Right ventricle myocardium inferior (tissue), 1 donor: ENCODE results near the gene CNBD2. TPM values are rescaled to one million over a fixed set of nuclear protein-coding genes. Genes with fewer than 3 reads are reported as not detected.
A peak's percentile ranks its signal among the peaks of the same experiment; 100 is the strongest.
"Not testable (repeated sequence)": the region's sequence is repeated elsewhere in the genome, so short reads cannot be mapped to it uniquely, and the experiment has no call there.

ENCODE experiments used
- ATAC-seq: fragments of 200-7000 bp; cut with Tn5 transposase; one replicate; pipeline ENCODE4 v1.9.1; 2020; ENCODE audit warnings: mild to moderate bottlenecking, moderate library complexity
- DNase-seq: peaks from one replicate; pipeline ENCODE4 v3.0.0; 2021; ENCODE audit errors: missing footprints
- intact Hi-C: fragments of 100-400 bp; cut with DNase I; formaldehyde crosslinking; loops from one replicate; pipeline ENCODE4 v1.11.0; 2022
- total RNA-seq: library from RNA; stranded (reverse); fragmentation: NEBNext Ultra II Directional; extraction: Animal tissue kit (Norgen Biotek cat#: 25700); gene quantifications from one replicate; pipeline ENCODE4 v1.2.1, GENCODE V29; 2021
- donor health status: DM: no; HTN: yes; CAD: no; lungs with severe emphysema.

Gene CNBD2
- total RNA-seq, 1 donor from 2014 or later = 3.5 TPM

- intact Hi-C loops = no loop called here
- ATAC-seq (no peak), DNase-seq (no peak)
Measured at GRCh38 chr20:36010825-36011224, 42.4 kb downstream of the CNBD2 start.

DNA sequence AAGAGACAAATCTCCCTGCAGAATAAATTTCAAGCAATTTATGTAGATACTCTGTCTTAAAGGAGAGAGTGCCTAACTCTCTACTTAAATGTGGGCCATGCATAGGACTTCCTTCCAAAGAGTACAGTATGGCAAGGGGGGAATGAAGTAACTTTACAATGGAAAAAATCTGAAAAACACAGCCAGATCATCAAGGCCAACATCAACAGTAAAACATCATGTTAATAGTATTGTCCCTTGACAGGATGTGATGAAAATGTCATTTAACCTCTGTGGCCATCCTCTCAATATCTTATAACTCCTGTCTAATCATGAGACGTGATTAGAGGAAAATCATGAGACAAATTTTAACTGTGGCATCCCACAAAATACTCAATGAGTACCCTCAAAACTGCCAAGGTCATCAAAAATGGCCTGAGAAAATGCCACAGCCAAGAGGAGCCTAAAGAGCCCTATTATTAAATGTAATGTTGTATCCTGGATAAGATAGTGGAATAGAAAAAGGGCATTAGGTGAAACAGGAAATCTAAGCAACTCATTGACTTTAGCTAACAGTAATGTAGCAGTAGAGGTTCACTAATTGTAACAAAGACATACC, 47.5 kb downstream of the CNBD2 start:
- DNase-seq = no peak
- intact Hi-C loops = no loop called here
- no peak for ATAC-seq

DNA sequence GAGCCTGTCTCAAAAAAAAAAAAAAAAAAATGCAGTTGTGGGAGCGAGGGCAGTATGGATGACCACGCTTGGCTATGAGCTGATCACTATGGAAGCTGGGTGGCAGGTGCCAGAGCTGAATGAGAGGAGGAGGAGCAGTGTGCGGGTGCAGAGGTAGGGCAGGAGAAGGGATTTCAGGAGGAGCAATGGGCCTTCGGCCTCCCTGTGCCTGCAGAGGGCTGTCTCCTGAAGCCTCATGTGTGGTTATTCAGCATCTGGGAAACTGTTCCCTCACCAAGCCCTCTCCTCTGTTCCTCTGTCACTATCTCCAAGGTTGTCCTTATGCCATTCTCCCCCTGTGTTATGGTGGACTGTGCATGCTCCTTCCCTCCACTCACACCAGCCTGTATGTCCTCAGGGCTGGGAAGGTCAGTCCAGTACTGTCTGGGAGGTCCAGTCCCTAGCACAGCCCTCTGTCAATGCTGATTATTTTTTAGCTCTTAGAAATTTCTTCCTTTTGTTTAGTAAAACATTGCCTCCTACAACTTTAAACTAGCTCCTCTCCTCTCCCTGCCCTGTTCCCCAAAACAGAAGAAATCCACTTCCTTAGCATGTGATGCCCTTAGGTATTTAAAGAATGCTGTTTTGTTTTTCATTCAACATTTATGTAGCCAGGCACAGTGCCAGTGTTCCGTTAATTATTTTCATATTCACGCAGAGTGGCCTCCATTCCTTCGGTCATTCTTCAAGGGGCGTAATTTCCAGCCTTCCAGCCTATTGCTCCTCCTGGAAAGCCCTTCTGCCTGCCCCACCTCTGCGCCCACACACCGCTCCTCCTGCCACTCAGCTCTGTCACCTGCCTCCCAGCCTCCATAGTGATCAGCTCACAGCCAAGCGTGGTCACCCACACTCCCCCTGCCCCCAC, 48.9 kb downstream of the CNBD2 start:
- DNase-seq (no peak), ATAC-seq (no peak)
- intact Hi-C loops = no loop called here

DNA sequence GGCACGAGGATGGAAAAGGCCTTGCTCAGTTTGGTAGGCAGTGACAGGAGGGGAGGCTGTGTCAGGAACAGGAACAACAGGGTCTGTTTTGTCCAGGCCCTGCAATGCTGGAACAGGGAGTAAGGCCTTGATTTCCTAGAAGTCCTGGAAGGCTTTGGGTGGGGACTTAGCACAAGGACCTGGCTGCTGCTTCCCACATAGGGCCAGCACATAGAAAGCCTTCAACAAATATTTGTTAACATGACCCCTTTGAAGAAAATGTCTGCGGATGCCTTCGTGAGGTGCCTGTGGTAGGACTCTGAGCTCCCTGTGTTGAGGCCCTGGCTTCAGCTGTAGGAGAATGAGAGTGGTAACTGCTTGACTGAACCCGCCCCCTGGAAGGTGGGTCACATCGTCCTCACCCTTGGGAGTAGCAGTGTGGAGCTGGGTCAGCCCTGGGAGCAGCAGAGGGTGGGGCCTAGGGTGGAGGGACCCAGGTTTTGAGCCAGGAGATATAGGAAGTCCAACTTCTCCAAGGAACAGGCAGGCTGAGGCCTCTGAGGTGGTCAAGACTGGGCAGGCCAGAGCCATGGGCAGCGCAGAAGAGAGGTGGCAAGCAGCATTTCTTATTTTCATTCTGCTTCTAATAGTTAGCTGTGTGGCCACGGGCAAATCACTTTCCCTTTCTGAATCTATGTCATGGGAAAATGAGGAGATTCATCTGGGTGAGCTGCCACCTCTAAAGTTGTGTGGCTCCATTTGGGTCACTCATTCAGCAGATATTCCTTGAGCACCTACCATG, 50.0 kb downstream of the CNBD2 start:
- intact Hi-C loops = no loop called here
- DNase-seq (no peak), ATAC-seq (no peak)

GRCh38 chr20:36026131-36026530, 57.7 kb downstream of the CNBD2 start:
- ATAC-seq, intact Hi-C loops, DNase-seq: not testable (repeated sequence)

- no peak for DNase-seq
Measured at GRCh38 chr20:36028106-36028808, 59.9 kb downstream of the CNBD2 start.

GRCh38 chr20:36030149-36030548, 61.8 kb downstream of the CNBD2 start:
- DNase-seq = peak; percentile 70
- intact Hi-C loops = no loop called here
- peak; percentile 75 for ATAC-seq

More at GRCh38 chr20:36028106-36028808, 59.9 kb downstream of the CNBD2 start:
- intact Hi-C loops = no loop called here
- no peak for ATAC-seq

GRCh38 chr20:36031806-36032205, 63.4 kb downstream of the CNBD2 start:
- ATAC-seq (no peak), DNase-seq (no peak)
- intact Hi-C loops = no loop called here

DNA sequence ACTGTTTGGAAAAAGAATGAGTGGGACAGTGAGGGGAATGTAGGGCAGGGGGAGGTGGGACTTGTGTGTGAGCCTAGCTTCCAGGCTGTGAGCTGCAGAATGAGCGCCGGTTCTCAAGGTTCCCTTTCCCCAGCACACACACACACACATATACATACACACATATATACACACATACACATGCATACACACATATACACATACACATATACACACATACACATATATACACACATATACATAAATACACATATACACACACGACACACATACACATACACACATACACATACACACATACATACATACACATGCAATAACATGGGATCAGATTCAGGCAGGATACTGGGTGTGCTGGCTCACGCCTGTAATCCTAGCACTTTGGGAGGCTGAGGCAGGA, 66.5 kb downstream of the CNBD2 start:
- DNase-seq (no peak), ATAC-seq (no peak)
- intact Hi-C loops = no loop called here

DNA sequence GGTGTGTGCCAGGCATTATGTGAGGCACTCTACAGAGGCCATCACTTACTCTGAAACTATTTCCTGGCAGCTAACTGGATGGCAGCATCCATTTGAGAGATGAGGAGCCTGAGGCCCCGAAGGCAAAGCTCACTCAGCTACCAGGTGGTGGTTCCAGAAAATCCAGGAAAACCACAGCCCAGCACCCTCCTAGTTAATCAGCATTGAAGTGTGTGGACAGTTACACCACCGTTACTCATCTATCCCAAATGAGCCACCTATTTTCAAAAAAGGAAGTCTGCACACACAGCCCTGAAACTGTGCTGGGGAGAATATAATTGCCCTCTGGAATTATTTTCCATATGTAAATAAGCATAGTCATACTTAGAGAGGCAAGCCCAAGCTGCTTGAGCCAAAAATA, 67.4 kb downstream of the CNBD2 start:
- ATAC-seq (no peak), DNase-seq (no peak)
- intact Hi-C loops = no loop called here

- ATAC-seq = no peak
- no peak for DNase-seq
- intact Hi-C loops = no loop called here
Measured at GRCh38 chr20:36036688-36037087, 68.3 kb downstream of the CNBD2 start.

GRCh38 chr20:36040571-36040970, 72.2 kb downstream of the CNBD2 start:
- intact Hi-C loops = no loop called here
- ATAC-seq = no peak
- DNase-seq = no peak

DNA sequence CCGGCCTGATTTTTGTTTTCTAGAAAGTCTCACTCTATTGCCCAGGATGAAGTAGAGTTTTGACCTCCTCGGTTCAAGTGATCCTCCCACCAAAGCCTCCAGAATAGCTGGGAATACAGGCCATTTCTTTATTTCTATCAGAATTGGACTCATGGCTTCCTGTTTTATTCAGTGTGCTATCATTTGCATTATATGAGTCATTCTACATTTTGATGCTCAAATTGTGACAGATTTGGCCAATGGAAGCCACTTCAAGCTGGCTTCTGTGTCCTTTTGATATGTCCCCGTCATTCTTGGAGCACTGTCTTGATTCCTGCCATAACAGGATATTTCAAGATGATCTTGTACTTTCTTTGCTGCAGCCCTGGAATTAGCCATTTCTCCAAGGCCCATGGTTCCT, 75.1 kb downstream of the CNBD2 start:
- no peak for DNase-seq
- intact Hi-C loops = no loop called here
- ATAC-seq = no peak

DNA sequence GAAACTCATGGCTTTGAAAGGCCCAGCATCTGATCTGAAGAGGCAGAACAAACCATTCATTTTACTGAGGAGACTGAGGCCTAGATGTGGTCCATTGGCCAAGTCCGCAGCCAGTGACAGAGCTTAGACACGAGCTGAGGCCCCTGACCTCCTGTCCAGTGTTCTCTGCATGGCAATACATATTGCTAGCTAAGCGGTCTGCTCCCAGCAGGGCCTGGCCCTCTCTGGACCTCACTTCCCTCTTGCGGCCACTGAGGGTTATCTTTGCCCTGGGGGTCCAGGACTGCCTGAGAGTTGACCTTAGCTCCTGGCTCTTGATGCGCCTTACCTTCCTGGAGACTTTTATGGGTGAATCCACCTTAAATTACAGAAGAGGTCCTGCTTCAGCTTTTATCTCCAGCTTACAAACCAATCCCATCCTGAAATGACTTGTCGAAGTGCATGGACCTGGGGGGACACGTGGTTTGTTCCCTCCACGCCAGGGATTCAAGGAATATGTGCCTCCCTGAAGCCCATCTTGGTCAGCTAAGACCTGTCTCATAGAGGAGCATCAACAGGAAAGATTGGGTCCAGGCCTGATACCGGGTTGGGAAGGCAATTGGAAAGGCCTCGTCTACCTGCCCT, 75.6 kb downstream of the CNBD2 start:
- DNase-seq (no peak), ATAC-seq (no peak)
- intact Hi-C loops = no loop called here

DNA sequence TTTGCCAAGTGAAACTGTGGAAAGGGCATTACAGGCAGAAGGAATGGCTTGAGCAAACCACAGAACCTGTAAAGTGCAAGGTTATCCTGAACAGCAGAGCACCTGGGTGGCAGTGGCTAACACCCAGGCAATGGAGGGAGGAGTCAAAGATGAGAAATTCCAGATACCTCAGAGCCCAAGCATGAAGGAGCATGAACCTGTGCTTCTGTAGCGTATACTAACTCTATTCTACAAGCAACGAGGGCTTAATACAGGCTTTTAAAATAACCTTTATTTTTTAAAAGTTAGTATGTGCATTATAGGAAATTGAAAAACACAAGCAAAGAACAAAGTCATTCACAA, 77.0 kb downstream of the CNBD2 start:
- no peak for ATAC-seq
- intact Hi-C loops = no loop called here
- DNase-seq = no peak

DNA sequence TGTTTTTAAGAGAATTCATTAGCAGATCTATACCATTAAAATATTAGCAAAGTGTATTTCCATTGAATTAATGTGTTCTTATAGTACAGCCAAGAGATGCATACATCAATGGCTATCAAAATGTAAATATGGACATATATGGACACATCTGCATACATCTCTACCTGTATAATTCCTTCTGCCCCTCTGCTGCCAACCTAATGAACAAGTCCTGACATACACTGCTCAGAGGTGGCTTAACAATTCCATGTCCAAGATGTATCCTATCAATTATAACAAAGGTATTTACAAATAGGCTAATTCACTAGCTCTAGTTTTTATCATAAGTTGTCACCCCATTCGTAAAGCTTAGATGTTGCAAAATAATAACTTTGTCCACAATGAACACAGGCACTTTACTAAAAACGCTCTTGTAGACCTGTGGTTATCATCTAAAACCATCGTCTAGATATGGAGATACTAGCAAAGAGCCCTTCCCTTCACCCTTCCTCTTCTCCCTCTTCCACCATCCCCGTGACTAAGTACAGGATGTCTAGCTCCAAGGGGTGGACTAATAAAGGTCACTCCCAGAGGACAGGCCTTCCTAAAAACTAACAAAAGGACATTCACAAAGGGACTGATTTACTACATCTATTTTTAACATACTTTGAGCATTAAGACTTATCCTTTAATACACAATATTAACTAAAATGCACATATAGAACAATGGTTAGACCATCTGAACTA, 77.8 kb downstream of the CNBD2 start:
- intact Hi-C loops, DNase-seq, ATAC-seq: not testable (repeated sequence)

DNA sequence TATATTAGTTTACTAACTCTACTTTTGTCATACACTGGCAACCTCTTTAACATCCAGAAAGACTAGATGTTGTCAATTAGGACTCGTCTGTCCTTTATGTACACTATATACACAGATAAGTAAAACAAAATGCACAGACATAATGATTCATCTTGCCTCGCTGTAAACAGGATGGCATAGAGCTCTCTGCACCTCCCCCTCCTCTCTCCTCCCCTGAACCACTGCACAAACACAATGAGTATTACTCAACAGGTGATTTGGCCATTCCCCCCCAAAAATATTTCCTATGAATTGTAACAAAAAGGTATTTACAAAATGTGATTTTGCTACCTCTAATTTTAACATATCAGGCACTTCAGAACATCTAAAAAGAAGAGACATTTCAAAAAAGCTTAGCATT, 81.0 kb downstream of the CNBD2 start:
- ATAC-seq, DNase-seq, intact Hi-C loops: not testable (repeated sequence)
